MG63 (cell line): Measurements from ENCODE around the gene ZSCAN21. TPM values are rescaled to one million over a fixed set of nuclear protein-coding genes. Genes with fewer than 3 reads are reported as not detected.

Experiments
- DNase-seq: peaks from one replicate; pipeline ENCODE4 v3.0.0-alpha.2; 2020
- H3K27me3 ChIP-seq: fragments of 250-450 bp; sonication (Bioruptor Pico); 2 replicates; pipeline ENCODE4 v1.5.1; 2020; ENCODE audit warnings: mild to moderate bottlenecking, moderate library complexity
- H3K36me3 ChIP-seq: fragments of 250-450 bp; sonication (Bioruptor Pico); 2 replicates; pipeline ENCODE4 v1.5.1; 2020; ENCODE audit warnings: mild to moderate bottlenecking, moderate library complexity
- H3K4me3 ChIP-seq: fragments of 250-450 bp; sonication (Bioruptor Pico); 2 replicates; pipeline ENCODE4 v1.5.1; 2020; ENCODE audit warnings: mild to moderate bottlenecking, moderate library complexity
- H3K9me3 ChIP-seq: fragments of 250-450 bp; sonication (Bioruptor Pico); 2 replicates; pipeline ENCODE4 v1.5.1; 2020; ENCODE audit warnings: mild to moderate bottlenecking, moderate library complexity
- total RNA-seq: library from RNA; depleted of rRNA; stranded (reverse); fragments of >200 nt; shearing (Covaris generic); gene quantifications from 2 replicates; pipeline ENCODE4 v1.2.3, GENCODE V29; 2014; ENCODE audit warnings: low replicate concordance; rRNA removed

The ZSCAN21 gene
- total RNA-seq, 1 experiment from 2014 or later = 6.3 TPM

DNA sequence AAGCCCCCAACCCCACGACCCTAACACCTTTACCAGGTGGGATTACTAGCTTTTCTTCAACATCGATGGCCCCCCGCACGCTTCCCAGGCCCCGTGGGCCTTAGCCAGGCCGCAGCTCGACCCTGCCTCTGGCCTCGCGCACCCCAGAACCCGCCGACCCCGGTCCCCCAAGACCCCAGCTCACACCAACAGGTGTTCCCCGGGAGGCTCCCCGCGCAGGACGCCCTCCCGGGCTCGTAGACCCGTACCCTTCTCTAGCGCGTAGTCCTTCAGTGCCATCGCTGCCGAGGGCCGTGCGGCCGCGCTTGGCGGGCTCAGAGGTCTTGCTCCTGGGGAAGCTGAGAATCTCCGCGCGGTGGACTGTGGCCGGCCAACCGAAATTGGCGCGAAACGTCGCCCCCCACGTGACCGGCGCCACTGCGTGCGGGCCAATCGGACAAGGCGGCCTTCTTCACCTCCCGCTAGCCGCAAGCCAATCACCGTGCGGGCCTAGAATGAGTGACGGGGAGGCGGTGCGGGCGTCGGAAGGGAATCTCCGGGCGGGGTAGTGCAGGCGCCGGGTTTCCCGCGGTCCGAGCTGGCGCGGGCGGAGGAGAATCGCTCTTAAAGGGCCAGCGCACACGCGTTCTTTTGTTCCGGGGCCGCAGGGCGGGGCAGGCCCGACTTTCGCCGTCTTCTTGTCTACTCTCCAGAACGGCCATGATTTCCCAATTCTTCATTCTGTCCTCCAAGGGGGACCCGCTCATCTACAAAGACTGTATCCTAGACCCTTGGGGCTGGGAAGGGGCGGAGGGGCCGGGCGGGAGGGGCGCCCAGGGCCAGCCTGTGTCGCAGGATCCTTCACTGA, 51.7 kb downstream of the ZSCAN21 start, which contains the start of the genes AP4M1 and MCM7:
Gene AP4M1 (plus strand): TSS at position 628 of the 847 bp plus-strand sequence. CDS start 72 bp downstream, at position 700.
Gene MCM7 (minus strand): TSS at position 382 of the 847 bp plus-strand sequence. CDS start 103 bp downstream, at position 279.
- H3K4me3 ChIP-seq = peak within 1 kb of the TSS; percentile 84
- DNase-seq = peak; percentile 98
- peaks cover 35% of the 10 kb centered on the region for H3K36me3 ChIP-seq
- H3K9me3 ChIP-seq = no peaks in the 10 kb centered on the region
- H3K27me3 ChIP-seq = no peaks in the 10 kb centered on the region

DNA sequence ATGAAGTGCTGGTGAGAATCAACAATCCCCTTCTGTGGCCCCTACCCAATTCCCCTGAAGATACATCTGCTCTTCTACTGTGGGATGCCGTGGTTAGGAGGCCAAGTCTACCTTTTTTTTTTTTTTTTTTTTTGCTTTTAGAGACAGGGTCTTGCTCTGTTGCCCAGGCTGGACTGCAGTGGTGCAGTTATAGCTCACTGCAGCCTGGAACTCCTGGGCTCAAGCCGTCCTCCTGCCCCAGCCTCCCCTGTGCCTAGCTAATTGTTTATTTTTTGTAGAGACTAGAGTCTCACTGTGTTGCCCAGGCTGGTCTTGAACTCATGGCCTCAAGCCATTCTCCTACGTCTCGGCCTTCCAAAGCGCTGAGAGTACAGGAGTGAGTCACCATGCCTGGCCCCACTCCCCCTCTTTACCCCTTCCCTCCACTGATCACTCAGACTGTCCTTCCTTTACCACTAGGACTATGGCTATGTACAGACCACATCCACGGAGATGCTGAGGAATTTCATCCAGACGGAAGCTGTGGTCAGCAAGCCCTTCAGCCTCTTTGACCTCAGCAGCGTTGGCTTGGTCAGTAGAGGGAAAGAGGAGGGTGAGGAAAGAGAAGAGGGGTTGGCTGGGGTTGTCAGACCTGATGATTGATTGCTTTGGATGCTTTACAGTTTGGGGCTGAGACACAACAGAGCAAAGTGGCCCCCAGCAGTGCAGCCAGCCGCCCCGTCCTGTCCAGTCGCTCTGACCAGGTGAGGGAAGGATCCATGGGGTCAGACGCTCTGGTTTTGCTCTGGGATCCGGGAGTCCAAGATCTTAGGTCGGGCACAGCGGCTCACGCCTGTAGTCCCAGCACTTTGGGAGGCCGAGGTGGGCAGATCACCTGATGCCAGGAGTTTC, 53.6 kb downstream of the ZSCAN21 start:
- Histone ChIP-seq H3K27me3 (no peaks in the 10 kb centered on the region), H3K4me3 (no peak overlapping the region), H3K36me3 (peaks cover 18% of the 10 kb centered on the region), H3K9me3 (no peaks in the 10 kb centered on the region)
- no peak for DNase-seq

DNA sequence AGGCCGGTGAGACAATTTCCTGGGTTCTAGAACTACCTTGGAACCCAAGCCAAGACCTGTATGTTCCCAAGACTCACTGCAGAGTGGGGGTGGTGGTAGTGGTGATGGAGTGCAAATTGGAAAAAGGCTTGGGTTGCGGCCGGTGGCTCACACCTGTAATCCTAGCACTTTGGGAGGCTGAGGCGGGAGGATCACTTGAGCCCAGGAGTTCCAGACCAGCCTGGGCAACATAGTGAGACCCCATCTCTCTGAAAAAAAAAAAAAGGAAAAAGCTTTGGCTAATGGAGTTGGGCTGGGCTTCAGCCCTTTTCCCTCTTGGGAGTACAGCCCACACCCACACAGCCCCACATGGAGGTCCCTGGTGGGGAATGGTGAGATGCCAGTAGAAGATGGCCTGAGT, 56.0 kb downstream of the ZSCAN21 start:
- Histone ChIP-seq H3K27me3 (no peaks in the 10 kb centered on the region), H3K36me3 (no peaks in the 10 kb centered on the region; the same call in 1 of the 2 replicates), H3K4me3 (no peak overlapping the region), H3K9me3 (no peaks in the 10 kb centered on the region)
- no peak for DNase-seq

DNA sequence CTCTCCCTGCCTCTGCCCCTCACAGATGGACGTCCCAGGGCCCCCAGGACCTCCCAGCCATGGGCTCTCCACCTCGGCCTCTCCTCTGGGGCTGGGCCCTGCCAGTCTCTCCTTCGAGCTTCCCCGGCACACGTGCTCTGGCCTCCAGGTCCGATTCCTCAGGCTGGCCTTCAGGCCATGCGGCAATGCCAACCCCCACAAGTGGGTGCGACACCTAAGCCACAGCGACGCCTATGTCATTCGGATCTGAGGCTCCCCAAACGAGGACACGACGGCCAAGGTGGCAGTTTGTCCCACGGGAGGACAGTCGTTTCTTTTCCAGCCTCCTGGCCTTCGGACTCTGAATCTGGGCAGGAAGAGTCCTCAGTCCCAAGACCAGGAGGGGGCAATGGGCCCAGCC, 57.1 kb downstream of the ZSCAN21 start:
- DNase-seq = no peak
- Histone ChIP-seq H3K36me3 (no peaks in the 10 kb centered on the region; the same call in 1 of the 2 replicates), H3K4me3 (no peak overlapping the region), H3K9me3 (no peaks in the 10 kb centered on the region), H3K27me3 (no peaks in the 10 kb centered on the region)

DNA sequence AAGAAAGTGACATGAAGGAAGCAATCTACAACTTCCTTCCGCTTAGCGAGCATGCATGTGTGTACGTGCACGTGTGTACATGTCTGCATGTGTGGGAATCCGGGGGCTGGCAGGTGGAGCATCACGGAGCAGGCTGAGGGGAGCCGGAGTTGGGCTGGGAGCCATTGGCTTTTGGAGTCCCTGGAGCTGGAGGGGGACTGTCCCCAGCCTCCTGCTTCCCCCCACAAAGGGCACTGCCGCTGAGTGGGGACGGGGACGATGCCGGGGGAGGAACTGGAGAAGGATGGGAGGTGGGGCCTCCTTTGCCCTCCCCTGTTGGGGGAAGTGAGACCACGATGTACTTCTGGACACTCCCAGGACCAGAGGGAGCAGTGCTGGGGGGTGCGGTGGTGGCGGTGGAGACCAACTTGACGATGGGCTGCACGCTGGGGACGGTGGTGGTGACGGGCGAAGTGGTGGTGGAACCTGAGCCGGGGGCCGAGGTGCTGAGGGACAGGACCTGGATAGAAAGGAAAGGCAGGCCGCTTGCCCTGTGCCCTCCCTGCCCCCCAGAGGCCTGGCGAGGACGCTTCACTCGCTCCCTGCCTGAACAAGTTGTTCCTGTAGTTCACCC, 57.7 kb downstream of the ZSCAN21 start:
- H3K27me3 ChIP-seq = no peaks in the 10 kb centered on the region
- no peaks in the 10 kb centered on the region for H3K9me3 ChIP-seq
- DNase-seq = no peak
- H3K36me3 ChIP-seq = no peaks in the 10 kb centered on the region; the same call in 1 of the 2 replicates
- H3K4me3 ChIP-seq = no peak overlapping the region

DNA sequence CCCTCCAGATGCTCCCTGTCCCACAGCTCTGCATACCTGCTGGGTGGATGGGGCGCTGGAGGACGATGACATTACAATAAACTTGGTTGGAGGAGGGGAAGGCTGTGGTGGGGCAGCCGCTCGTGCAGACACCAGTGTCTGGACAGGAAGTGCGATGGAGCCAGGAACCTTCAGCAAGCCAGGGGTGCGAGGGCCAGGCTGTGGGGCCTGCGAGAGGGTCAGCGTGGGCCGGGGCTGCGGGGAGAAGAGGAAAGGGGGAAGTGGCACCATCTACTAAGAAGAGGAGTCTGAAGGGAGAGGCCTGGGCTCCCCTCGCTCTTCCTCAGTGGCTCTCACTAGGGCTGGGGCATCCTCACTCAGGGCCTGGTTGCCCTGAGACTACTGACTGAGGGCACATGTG, 58.3 kb downstream of the ZSCAN21 start:
- DNase-seq = no peak
- no peaks in the 10 kb centered on the region for H3K9me3 ChIP-seq
- no peaks in the 10 kb centered on the region for H3K27me3 ChIP-seq
- H3K36me3 ChIP-seq = no peaks in the 10 kb centered on the region; the same call in 1 of the 2 replicates
- no peak overlapping the region for H3K4me3 ChIP-seq

DNA sequence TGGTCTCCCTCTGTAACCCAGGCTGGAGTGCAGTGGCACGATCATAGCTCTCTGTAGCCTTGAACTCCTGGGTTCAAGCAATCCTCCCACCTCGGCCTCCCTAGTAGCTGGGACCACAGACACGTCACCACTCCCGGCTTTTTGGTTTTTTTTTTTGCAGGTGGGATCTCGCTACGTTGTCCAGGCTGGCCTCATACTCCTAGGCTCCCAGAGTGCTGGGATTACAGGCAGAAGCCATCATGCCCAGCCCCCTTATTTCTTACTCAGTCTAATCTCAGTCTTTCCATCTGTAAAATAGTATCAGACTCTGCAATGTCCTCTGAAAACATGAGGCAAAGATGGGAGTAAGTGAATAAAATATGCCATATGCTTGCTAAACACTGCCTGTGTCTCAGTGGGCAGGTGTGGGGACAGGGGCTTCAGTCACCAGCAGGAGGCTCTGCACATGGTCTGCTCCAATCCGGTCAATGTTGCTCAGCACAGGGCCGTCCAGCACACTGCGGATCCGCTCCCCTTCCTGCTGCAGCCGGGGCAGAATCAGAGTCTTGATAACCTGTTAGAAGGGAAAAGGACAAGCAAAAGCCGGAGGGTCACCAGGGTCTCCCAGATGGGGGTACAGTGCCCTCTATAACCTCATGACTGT, 60.1 kb downstream of the ZSCAN21 start:
- no peaks in the 10 kb centered on the region for H3K9me3 ChIP-seq
- no peaks in the 10 kb centered on the region for H3K27me3 ChIP-seq
- no peaks in the 10 kb centered on the region; the same call in 1 of the 2 replicates for H3K36me3 ChIP-seq

DNA sequence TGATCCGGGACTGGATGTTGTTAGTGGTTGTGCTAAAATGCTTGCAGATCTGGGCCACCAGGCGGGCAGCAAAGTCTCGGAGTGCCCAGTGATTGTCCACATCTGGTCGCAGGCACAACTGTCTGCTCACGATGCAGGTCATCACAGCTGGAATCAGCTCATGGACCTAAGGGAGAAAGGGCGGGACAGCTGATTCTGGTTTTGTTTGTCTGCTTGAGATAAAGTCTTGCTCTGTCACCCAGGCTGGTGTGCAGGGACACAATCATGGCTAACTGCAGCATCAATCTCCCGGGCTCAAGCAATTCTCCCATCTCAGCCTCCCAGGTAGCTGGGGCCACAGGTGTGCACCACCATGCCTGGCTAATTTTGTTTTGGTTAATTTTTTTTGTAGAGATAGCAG, 61.6 kb downstream of the ZSCAN21 start:
- H3K36me3 ChIP-seq = no peaks in the 10 kb centered on the region; the same call in 1 of the 2 replicates
- no peak overlapping the region for H3K4me3 ChIP-seq
- no peak for DNase-seq
- no peaks in the 10 kb centered on the region for H3K27me3 ChIP-seq
- no peaks in the 10 kb centered on the region for H3K9me3 ChIP-seq

More for the DNA sequence above, 60.1 kb downstream of the ZSCAN21 start:
- no peak overlapping the region for H3K4me3 ChIP-seq
- DNase-seq = no peak

DNA sequence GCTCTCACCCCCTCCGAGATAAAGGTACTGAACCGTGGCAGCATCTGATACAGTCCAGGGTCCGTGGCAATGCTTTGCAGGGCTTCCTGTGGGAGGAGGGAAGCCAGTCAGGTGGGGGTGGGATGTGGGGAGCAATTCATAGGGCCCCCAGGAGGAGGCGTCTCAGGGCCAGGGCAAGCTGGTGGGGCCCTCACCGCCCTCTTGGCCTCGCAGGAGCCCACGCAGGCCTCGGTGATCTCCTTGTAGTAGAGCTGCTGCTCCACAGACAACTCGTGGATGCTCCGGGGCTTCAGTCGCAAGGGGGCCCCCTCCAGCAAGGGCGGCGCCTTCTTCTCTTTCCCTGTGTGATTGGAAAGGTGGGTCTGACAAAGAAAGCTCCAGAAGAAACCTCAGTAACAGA, 62.3 kb downstream of the ZSCAN21 start:
- DNase-seq = no peak
- no peak overlapping the region for H3K4me3 ChIP-seq
- no peaks in the 10 kb centered on the region; the same call in 1 of the 2 replicates for H3K36me3 ChIP-seq
- H3K27me3 ChIP-seq = no peaks in the 10 kb centered on the region
- no peaks in the 10 kb centered on the region for H3K9me3 ChIP-seq

Other genes starting within 250 kb of the ZSCAN21 start
- not detected in 2 replicates for gene CYP3A43, start 221.8 kb upstream of the ZSCAN21 start, total RNA-seq
- not detected in 2 replicates for gene OR2AE1, start 172.7 kb upstream of the ZSCAN21 start, total RNA-seq
- 9.1 and 11.3 TPM in 2 replicates for gene TRIM4, start 130.2 kb upstream of the ZSCAN21 start, total RNA-seq
- gene GJC3, start 120.2 kb upstream of the ZSCAN21 start, total RNA-seq = not detected in 2 replicates
- not detected in 2 replicates for gene AZGP1, start 73.7 kb upstream of the ZSCAN21 start, total RNA-seq
- gene ZKSCAN1, start 34.2 kb upstream of the ZSCAN21 start, total RNA-seq = 8.6 and 14.5 TPM in 2 replicates
- 11.0 and 39.4 TPM in 2 replicates for gene ZNF3, start 31.9 kb downstream of the ZSCAN21 start, total RNA-seq
- gene COPS6, start 39.2 kb downstream of the ZSCAN21 start, total RNA-seq = 58.3 and 78.2 TPM in 2 replicates
- 121 and 191 TPM in 2 replicates for gene MCM7, start 51.6 kb downstream of the ZSCAN21 start, total RNA-seq
- 16.8 and 28.4 TPM in 2 replicates for gene AP4M1, start 51.9 kb downstream of the ZSCAN21 start, total RNA-seq
- 10.8 and 30.6 TPM in 2 replicates for gene TAF6, start 69.6 kb downstream of the ZSCAN21 start, total RNA-seq
- gene CNPY4, start 69.9 kb downstream of the ZSCAN21 start, total RNA-seq = 11.4 and 26.6 TPM in 2 replicates
- 1.9 TPM in 1 of 2 replicates, not detected in the other for gene MBLAC1, start 77.2 kb downstream of the ZSCAN21 start, total RNA-seq
- 54.8 and 74.5 TPM in 2 replicates for gene LAMTOR4, start 99.1 kb downstream of the ZSCAN21 start, total RNA-seq
- 0.22 and 3.0 TPM in 2 replicates for gene TRAPPC14, start 108.9 kb downstream of the ZSCAN21 start, total RNA-seq
- gene GAL3ST4, start 118.8 kb downstream of the ZSCAN21 start, total RNA-seq = 0.44 TPM in 1 of 2 replicates, not detected in the other
- gene GPC2, start 127.6 kb downstream of the ZSCAN21 start, total RNA-seq = 0.33 TPM in 1 of 2 replicates, not detected in the other
- gene STAG3, start 128.1 kb downstream of the ZSCAN21 start, total RNA-seq = 0.13 TPM in 1 of 2 replicates, not detected in the other
- not detected in 2 replicates for gene PVRIG, start 170.2 kb downstream of the ZSCAN21 start, total RNA-seq